HG02981 (cell line): ENCODE measurements around the gene SMG5.
"Not testable (repeated sequence)": the region's sequence is repeated elsewhere in the genome, so short reads cannot be mapped to it uniquely, and the experiment has no call there.

ENCODE experiments used
- ATAC-seq: cut with Tn5 transposase; IDR thresholded peaks from one replicate; pipeline ENCODE4 v1.9.1; 2021; ENCODE audit warnings: mild to moderate bottlenecking, moderate library complexity; ENCODE audit not compliant: unreplicated experiment

Gene SMG5

DNA sequence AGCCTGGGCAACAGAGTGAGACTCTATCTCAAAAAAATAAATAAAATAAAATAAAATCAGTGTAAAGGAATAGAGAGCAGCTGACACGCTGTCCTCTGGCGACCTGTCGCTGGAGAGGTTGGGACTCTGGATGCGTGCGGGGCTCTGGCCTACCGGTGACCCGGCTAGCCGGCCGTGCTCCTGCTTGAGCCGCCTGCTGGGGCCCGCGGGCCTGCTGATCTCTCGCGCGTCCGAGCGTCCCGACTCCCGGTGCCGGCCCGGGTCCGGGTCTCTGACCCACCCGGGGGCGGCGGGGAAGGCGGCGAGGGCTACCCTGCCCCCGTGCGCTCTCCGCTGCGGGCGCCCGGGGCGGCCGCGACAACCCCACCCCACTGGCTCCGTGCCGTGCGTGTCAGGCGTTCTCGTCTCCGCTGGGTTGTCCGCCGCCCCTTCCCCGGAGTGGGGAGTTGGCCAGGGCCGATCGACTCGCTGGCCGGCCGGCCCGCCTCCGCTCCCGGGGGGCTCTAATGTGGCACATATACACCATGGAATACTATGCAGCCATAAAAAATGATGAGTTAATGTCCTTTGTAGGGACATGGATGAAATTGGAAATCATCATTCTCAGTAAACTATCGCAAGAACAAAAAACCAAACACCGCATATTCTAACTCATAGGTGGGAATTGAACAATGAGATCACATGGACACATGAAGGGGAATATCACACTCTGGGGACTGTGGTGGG is 66.1 kb downstream of the SMG5 start:
- ATAC-seq: not testable (repeated sequence)

DNA sequence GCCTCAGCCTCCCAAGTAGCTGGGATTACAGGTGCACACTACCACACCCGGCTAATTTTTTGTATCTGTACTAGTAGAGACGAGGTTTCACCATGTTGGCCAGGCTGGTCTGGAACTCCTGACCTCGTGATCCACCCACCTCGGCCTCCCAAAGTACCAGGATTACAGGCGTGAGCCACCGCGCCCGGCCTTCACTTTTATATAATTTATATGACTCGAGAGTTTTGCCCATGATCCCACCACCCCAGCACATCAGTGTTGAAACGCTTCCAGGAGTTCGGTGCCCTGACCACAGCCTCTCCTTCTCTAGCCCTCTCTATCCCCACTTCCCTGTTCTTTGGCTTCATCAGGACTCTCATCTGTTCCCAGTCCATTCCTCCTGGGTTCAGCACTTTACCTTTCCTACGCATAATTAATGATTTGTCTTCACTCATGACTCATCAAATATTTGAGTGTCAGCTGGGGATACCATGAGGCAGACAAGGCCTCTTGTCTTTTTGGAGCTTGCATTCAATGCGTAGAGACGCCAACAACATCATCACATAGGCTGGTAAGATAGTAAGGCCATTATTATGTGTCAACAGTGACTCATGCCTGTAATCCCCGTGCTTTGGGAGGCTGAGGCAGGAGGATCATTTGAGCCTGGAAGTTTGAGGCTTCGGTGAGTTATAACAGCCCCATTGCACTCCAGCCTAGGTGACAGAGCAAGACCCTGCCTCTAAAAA is 68.4 kb downstream of the SMG5 start:
- no peak for ATAC-seq

DNA sequence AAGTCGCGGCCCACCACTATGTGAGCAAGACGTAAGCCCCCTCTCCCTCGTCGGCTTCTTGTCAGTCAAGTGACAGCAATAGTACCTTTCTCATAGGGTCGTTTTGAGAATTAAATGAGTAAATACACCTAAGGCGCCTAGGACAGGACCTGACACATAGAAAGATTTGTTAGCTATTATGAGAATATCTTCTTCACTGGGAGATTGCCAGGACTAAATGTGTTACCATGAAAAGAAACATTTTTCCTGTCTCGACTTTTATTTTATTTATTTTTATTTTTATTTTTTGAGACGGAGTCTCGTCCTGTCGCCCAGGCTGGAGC is 69.0 kb downstream of the SMG5 start:
- ATAC-seq: no peak

DNA sequence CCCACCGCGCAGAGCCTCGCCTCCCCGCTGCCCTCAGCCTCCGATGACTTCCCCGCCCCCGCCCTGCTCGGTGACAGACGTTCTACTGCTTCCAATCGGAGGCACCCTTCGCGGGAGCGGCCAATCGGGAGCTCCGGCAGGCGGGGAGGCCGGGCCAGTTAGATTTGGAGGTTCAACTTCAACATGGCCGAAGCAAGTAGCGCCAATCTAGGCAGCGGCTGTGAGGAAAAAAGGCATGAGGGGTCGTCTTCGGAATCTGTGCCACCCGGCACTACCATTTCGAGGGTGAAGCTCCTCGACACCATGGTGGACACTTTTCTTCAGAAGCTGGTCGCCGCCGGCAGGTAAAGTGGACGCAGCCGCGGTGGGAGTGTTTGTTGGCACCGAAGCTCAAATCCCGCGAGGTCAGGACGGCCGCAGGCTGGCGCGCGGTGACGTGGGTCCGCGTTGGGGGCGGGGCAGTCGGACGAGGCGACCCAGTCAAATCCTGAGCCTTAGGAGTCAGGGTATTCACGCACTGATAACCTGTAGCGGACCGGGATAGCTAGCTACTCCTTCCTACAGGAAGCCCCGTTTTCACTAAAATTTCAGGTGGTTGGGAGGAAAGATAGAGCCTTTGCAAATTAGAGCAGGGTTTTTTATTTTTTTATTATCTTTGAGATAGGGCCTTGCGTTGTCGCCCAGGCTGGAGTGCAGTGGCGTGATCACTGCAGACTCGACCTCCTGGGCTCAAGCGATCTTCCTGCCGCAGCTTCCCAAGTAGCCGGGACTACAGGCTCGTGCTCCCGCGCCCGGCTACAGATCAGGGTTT is 69.6 kb downstream of the SMG5 start, which contains the start of gene PMF1:
Gene PMF1, plus strand, starts transcription at position 175 of the 811 bp plus-strand sequence. Its CDS starts 9 bp downstream, at position 184.
- peak; percentile 90 for ATAC-seq

DNA sequence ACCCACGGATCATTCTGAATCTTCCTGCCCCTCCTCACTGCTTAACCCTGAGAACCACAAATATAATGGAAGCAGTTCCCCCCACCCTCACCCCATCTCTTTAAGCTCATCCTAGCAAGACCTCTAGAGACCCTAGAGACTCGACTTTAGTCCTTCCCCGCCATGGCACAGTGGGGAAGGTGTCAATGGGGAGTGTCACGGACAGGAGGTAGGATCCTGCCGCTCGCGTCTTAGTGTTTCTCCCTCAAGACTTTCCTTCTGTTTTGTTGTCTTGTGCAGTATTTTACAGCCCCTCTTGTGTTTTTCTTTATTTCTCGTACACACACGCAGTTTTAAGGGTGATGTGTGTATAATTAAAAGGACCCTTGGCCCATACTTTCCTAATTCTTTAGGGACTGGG is 70.5 kb downstream of the SMG5 start:
- ATAC-seq: no peak

GRCh38 chr1:156211243-156211642 is 71.4 kb downstream of the SMG5 start:
- ATAC-seq: no peak

DNA sequence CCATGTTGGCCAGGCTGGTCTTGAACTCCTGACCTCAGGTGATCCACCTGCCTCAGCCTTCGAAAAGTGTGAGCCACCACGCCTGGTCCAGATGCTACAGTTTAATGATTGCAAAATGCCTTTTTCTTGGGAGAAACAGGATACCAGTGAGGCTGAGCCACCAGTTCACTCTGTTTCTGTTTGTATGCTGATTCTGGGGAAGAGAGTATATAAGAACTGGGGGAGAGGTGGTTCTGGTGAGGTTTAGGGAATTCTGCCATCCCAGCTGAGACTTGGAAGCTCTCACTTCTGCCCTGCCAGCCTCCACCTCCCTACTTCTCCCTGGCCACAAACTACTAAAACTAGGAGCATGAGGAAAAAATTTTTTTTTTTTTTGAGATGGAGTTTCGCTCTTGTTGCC is 77.9 kb downstream of the SMG5 start:
- no peak for ATAC-seq

- ATAC-seq: no peak
Observed at GRCh38 chr1:156203331-156203730, 79.3 kb downstream of the SMG5 start.

GRCh38 chr1:156200044-156200443 is 82.6 kb downstream of the SMG5 start:
- ATAC-seq: no peak
